Measurements from ENCODE around the gene HOXD13.

HOXD13 gene

GRCh38 chr2:176092270-176093144, at the start of gene HOXD13:
HOXD13 (plus strand) TSS chr2:176092721; CDS start chr2:176092891, 170 bp downstream.
- DNase-seq (ENCODE audit: low read depth in 2 of 2), result no peak

- no peak for DNase-seq (ENCODE audit: low read depth in 2 of 2)
These were observed 36.1 kb upstream of the HOXD13 start for GRCh38 chr2:176056406-176056805.

GRCh38 chr2:176063958-176064357, 28.6 kb upstream of the HOXD13 start:
- DNase-seq (ENCODE audit: low read depth in 2 of 2), result no peak

GRCh38 chr2:176066645-176067588, 25.6 kb upstream of the HOXD13 start:
- no peak for DNase-seq (ENCODE audit: low read depth in 2 of 2)

- no peak for DNase-seq (ENCODE audit: low read depth in 2 of 2)
These were observed 24.7 kb upstream of the HOXD13 start for GRCh38 chr2:176067589-176068418.

GRCh38 chr2:176068419-176068832, 24.1 kb upstream of the HOXD13 start:
- DNase-seq (ENCODE audit: low read depth in 2 of 2), result no peak

- no peak for DNase-seq (ENCODE audit: low read depth in 2 of 2)
These were observed 20.9 kb upstream of the HOXD13 start for GRCh38 chr2:176071330-176072291.

GRCh38 chr2:176072292-176072669, 20.2 kb upstream of the HOXD13 start:
- no peak for DNase-seq (ENCODE audit: low read depth in 2 of 2)

GRCh38 chr2:176072951-176073904, 19.3 kb upstream of the HOXD13 start:
- DNase-seq (ENCODE audit: low read depth in 2 of 2), result no peak

- no peak for DNase-seq (ENCODE audit: low read depth in 2 of 2)
These were observed 17.5 kb upstream of the HOXD13 start for GRCh38 chr2:176074919-176075425.

- DNase-seq (ENCODE audit: low read depth in 2 of 2), result no peak
These were observed 17.0 kb upstream of the HOXD13 start for GRCh38 chr2:176075481-176075880.

GRCh38 chr2:176076063-176076462, 16.5 kb upstream of the HOXD13 start:
- DNase-seq (ENCODE audit: low read depth in 2 of 2), result no peak

GRCh38 chr2:176076796-176077195, 15.7 kb upstream of the HOXD13 start:
- no peak for DNase-seq (ENCODE audit: low read depth in 2 of 2)

GRCh38 chr2:176078541-176079284, 13.8 kb upstream of the HOXD13 start:
- DNase-seq (ENCODE audit: low read depth in 2 of 2), result no peak

- no peak for DNase-seq (ENCODE audit: low read depth in 2 of 2)
These were observed 13.2 kb upstream of the HOXD13 start for GRCh38 chr2:176079285-176079830.

- no peak for DNase-seq (ENCODE audit: low read depth in 2 of 2)
These were observed 12.5 kb upstream of the HOXD13 start for GRCh38 chr2:176079831-176080539.

Measured in stimulated activated CD8-positive, alpha-beta memory T cell treated with anti-CD3 and anti-CD28 coated beads, Interleukin-15, amount 100 ng/mL, for 4 hours (primary cell).